PFSK-1 (cell line): ENCODE measurements around the gene JPH4.

Experiments
- POLR2AphosphoS5 ChIP-seq: IDR thresholded peaks from 2 replicates; pipeline ENCODE4 v1.6.1; 2012; ENCODE audit warnings: low read depth, mild to moderate bottlenecking, control low read depth, low read length, moderate library complexity
- TF ChIP-seq, protein P1 (sequence below), 2 experiments: IDR thresholded peaks; 2 replicates each; pipeline versions ENCODE4 v1.6.1 to v1.8.0; 2011 to 2012; ENCODE audit warnings: low read depth in 2 of 2, low read length in 2 of 2, control low read depth in 1 of 2, inconsistent platforms in 1 of 2, mild to moderate bottlenecking in 1 of 2, moderate library complexity in 1 of 2; ENCODE audit not compliant: insufficient read depth in 1 of 2

DNA sequence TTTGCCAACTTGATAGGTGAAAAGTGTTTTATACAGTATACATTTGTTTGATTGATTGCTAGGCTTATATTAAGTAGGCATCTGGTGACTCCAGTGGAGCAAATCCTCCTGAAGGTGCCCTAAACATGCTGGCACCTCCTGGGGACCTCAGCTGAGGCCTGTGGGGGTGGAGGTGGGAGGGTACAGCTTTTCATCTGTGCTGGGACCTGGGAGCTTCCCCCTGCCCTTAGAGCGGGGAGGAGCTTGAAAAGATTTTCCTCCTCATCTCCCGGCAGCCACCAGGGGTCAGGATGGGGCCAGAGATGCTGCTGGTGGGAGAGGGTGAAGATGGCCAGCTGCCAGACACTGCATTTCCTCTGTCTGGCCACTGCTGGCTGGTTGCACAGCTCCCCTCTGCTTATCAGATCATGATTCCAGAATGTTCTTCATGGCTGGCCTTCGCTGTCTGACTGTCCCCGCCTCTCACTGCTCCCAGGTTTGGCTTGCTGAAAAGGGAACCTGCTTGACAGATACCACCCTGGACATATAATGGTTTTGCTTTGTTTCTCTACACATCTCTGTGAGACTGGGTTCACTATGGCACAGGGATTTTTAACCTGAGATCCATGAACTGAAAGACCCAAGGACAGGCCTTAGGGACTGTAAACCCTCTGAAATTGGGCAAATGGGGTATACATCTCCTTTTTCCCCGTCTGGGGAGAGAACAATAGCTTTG lies 10.5 kb upstream of the JPH4 start:
- TF ChIP-seq POLR2AphosphoS5, result no peak
- TF ChIP-seq, protein P1, sequence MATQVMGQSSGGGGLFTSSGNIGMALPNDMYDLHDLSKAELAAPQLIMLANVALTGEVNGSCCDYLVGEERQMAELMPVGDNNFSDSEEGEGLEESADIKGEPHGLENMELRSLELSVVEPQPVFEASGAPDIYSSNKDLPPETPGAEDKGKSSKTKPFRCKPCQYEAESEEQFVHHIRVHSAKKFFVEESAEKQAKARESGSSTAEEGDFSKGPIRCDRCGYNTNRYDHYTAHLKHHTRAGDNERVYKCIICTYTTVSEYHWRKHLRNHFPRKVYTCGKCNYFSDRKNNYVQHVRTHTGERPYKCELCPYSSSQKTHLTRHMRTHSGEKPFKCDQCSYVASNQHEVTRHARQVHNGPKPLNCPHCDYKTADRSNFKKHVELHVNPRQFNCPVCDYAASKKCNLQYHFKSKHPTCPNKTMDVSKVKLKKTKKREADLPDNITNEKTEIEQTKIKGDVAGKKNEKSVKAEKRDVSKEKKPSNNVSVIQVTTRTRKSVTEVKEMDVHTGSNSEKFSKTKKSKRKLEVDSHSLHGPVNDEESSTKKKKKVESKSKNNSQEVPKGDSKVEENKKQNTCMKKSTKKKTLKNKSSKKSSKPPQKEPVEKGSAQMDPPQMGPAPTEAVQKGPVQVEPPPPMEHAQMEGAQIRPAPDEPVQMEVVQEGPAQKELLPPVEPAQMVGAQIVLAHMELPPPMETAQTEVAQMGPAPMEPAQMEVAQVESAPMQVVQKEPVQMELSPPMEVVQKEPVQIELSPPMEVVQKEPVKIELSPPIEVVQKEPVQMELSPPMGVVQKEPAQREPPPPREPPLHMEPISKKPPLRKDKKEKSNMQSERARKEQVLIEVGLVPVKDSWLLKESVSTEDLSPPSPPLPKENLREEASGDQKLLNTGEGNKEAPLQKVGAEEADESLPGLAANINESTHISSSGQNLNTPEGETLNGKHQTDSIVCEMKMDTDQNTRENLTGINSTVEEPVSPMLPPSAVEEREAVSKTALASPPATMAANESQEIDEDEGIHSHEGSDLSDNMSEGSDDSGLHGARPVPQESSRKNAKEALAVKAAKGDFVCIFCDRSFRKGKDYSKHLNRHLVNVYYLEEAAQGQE (IDR thresholded peaks at IDR 0.05; ENCODE audit: insufficient read depth in 1 of 2, low read depth in 2 of 2, low read length in 2 of 2), result no peak
